ENCODE data around the gene ATP5F1A. TPM values are rescaled to one million over a fixed set of nuclear protein-coding genes. Genes with fewer than 3 reads are reported as not detected.

ATP5F1A gene
- total RNA-seq, 2 donors from 2014 or later: 240 to 264 TPM

DNA sequence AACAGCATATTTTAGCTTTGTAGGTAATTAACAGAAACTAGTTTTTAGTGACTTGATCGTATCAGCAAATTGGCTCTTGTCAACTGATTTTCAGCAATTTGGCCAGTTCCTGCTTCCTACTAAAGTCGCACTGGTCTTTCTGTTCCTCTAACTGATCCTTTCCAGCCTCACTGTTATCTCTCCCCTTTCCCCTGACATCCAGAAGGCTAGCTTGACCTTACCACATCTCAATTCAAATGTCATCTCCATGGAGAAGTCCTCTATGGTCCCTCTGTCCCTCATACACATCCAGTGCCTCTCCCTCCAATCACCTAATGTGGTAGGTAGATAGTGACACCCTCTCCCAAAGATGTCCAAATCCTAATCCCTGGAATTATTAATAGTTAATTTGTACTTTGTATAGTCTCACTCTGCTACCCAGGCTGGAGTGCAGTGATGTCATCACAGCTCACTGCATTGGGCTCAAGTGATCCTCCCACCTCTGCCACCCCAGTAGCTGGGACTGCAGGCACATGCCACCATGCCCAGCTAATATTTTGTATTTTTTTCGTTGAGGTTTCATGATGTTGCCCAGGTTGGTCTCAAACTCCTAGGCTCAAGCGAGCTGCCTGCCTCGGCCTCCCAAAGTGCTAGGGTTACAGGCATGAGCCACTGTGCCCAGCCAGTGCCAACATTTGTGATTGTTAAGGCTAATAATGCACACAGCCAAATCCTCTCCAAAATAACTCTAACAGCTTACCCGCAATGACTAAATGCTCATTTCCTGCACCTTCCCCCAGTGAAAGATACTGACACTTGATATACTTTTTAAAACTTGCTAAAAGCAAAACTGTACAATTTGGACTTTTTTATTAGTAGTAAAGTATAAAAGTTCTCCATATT lies 42.9 kb downstream of the ATP5F1A start:
- no peak for DNase-seq (ENCODE audit: low spot score)
- TF ChIP-seq, protein P1, sequence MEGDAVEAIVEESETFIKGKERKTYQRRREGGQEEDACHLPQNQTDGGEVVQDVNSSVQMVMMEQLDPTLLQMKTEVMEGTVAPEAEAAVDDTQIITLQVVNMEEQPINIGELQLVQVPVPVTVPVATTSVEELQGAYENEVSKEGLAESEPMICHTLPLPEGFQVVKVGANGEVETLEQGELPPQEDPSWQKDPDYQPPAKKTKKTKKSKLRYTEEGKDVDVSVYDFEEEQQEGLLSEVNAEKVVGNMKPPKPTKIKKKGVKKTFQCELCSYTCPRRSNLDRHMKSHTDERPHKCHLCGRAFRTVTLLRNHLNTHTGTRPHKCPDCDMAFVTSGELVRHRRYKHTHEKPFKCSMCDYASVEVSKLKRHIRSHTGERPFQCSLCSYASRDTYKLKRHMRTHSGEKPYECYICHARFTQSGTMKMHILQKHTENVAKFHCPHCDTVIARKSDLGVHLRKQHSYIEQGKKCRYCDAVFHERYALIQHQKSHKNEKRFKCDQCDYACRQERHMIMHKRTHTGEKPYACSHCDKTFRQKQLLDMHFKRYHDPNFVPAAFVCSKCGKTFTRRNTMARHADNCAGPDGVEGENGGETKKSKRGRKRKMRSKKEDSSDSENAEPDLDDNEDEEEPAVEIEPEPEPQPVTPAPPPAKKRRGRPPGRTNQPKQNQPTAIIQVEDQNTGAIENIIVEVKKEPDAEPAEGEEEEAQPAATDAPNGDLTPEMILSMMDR (IDR thresholded peaks at IDR 0.05): no peak

DNA sequence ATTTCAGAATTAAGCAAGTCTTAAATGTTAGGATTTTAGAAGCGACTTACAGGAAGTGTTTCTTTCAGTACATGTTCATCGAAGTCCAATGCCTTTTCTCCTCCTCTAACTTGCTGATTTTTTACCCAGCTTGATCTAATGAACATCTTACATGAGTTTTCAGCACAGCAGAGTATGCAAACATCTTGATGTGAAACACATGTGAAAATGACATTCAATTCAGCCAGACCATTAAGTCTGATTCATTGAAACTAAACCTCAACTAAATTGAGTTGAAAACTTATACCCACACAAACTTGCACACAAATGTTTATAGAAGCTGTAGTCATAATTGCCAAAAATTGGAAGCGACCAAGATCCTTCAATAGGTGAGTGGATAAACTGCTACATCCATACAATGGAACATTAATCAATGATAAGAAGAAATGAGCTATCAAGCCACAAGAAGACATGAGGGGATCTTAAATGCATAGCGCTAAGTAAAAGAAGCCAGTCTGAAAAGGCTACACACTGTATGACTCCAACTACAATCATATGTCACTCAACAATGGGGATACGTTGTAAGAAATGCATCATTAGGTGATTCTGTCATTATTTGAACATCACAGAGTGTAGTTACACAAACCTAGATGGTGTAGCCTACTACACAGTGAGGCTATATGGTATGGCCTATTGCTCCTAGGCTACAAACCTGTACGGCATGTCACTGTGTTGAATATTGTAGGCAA lies 44.6 kb downstream of the ATP5F1A start:
- Histone ChIP-seq H3K27ac (no peak overlapping the region), H3K4me3 (no peak overlapping the region), H3K9me3 (no peaks in the 10 kb centered on the region), H3K36me3 (no peaks in the 10 kb centered on the region), H3K4me1 (ENCODE audit: control insufficient read depth in 1 of 2, low read depth in 2 of 2) (peaks cover 7 to 26% of the 10 kb centered on the region in 2 donors), H3K27me3 (replicated peaks; ENCODE audit: insufficient read depth) (no peaks in the 10 kb centered on the region)
- TF ChIP-seq, protein P1 (IDR thresholded peaks at IDR 0.05): no peak
- ATAC-seq (ENCODE audit: insufficient number of reproducible peaks, low FRiP score, low read depth): no peak
- no peak for DNase-seq (ENCODE audit: low spot score)

More for the DNA sequence above, 42.9 kb downstream of the ATP5F1A start:
- peak overlapping the region in 1 of 2 donors; percentile 5 for H3K27ac ChIP-seq
- no peaks in the 10 kb centered on the region for H3K27me3 ChIP-seq (replicated peaks; ENCODE audit: insufficient read depth)
- peaks cover 7 to 26% of the 10 kb centered on the region in 2 donors for H3K4me1 ChIP-seq (ENCODE audit: control insufficient read depth in 1 of 2, low read depth in 2 of 2)
- no peaks in the 10 kb centered on the region for H3K9me3 ChIP-seq
- no peaks in the 10 kb centered on the region for H3K36me3 ChIP-seq
- no peak for ATAC-seq (ENCODE audit: insufficient number of reproducible peaks, low FRiP score, low read depth)
- no peak overlapping the region for H3K4me3 ChIP-seq

DNA sequence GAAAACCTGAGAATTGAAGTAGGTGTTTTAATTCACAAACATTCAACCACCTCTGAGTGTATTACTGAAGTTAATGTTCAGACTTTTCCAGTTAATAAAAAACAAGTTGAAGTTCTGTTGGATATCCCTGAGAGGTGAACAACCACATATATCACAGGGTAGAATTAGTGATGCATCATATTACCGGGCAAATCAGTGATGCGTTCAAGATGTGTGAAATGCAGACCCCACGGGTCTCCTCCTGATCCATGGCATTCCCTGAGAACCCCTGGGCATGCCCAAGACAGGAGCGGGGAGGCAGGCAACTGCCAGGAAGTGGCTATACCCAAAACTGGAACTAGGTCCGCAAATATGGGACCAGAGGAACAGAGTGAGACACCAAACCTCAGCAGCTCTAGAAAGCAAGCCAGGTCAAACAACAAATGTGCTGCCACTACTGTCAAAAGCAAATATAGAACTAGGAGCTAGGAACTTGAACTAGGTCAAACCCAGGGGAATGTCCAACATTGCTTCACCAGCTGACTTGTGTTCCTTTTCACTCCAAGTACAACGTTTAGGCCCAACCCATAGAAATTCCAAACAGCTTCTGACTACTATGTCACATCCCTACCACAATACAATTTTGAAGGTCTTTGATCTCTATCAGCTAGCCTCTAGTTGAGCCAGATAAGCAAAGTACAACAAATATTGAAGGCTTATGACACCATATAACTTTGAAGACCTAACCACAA lies 46.2 kb downstream of the ATP5F1A start:
- H3K9me3 ChIP-seq: no peaks in the 10 kb centered on the region
- TF ChIP-seq, protein P1 (IDR thresholded peaks at IDR 0.05): no peak
- DNase-seq (ENCODE audit: low spot score): no peak
- peak; percentile 47 for ATAC-seq (ENCODE audit: insufficient number of reproducible peaks, low FRiP score, low read depth)
- H3K27ac ChIP-seq: peak overlapping the region in 1 of 2 donors; percentile 1
- H3K27me3 ChIP-seq (replicated peaks; ENCODE audit: insufficient read depth): no peaks in the 10 kb centered on the region
- H3K36me3 ChIP-seq: no peaks in the 10 kb centered on the region
- no peak overlapping the region for H3K4me3 ChIP-seq
- peaks cover 7 to 26% of the 10 kb centered on the region in 2 donors for H3K4me1 ChIP-seq (ENCODE audit: control insufficient read depth in 1 of 2, low read depth in 2 of 2)

DNA sequence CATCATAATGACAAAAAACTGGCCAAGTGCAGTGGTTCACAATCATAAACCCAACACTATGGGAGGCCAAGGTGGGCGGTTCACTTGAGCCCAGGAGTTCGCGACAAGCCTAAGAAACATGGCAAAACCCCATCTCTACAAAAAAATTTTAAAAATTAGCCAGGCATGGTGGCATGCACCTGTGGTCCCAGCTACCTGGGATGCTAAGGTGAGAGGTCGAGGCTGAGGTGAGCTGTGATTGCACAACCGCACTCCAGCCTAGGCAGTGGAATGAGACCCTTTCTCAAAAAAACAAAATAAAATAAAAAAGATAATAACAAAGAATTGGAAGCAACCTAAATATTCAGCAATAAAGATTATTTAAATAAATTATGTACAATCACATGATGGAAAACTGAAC lies 47.8 kb downstream of the ATP5F1A start:
- Histone ChIP-seq H3K36me3 (no peaks in the 10 kb centered on the region), H3K27me3 (replicated peaks; ENCODE audit: insufficient read depth) (no peaks in the 10 kb centered on the region), H3K27ac (no peak overlapping the region), H3K4me1 (ENCODE audit: control insufficient read depth in 1 of 2, low read depth in 2 of 2) (peaks cover 7 to 22% of the 10 kb centered on the region in 2 donors), H3K9me3 (no peaks in the 10 kb centered on the region), H3K4me3 (no peak overlapping the region)
- no peak for ATAC-seq (ENCODE audit: insufficient number of reproducible peaks, low FRiP score, low read depth)
- no peak for DNase-seq (ENCODE audit: low spot score)
- TF ChIP-seq, protein P1 (IDR thresholded peaks at IDR 0.05): no peak
